GM23338 (cell line): ENCODE measurements around the gene GALC. TPM values are rescaled to one million over a fixed set of nuclear protein-coding genes. Genes with fewer than 3 reads are reported as not detected.

ENCODE experiments used
- ATAC-seq: fragments of 200-7000 bp; cut with Tn5 transposase; 3 replicates; pipeline ENCODE4 v1.9.1; 2020
- DNase-seq: peaks from one replicate; pipeline ENCODE4 v3.0.0-alpha.2; 2015; ENCODE audit warnings: low spot score
- H2AFZ ChIP-seq: fragments of 200-600 bp; sonication (generic); 2 replicates; pipeline ENCODE4 v1.8.0; 2016; ENCODE audit warnings: antibody characterized with exemption, mild to moderate bottlenecking, moderate library complexity
- H3F3A ChIP-seq: fragments of 200-600 bp; sonication (generic); replicated peaks from 2 replicates; pipeline ENCODE4 v1.8.0; 2017; ENCODE audit warnings: antibody characterized with exemption, mixed run types, low read depth
- H3K27ac ChIP-seq: fragments of 200-600 bp; sonication (generic); 2 replicates; pipeline ENCODE4 v1.6.1; 2016; ENCODE audit warnings: low read depth
- H3K27me3 ChIP-seq: fragments of 200-600 bp; sonication (generic); 2 replicates; pipeline ENCODE4 v1.8.0; 2016; ENCODE audit warnings: mild to moderate bottlenecking, mixed run types, moderate library complexity; ENCODE audit not compliant: insufficient read depth
- H3K36me3 ChIP-seq: fragments of 200-600 bp; sonication (generic); 2 replicates; pipeline ENCODE4 v1.8.0; 2016; ENCODE audit warnings: mild to moderate bottlenecking; ENCODE audit not compliant: insufficient read depth
- H3K4me1 ChIP-seq: fragments of 200-600 bp; sonication (generic); 2 replicates; pipeline ENCODE4 v1.8.0; 2016; ENCODE audit warnings: mild to moderate bottlenecking, moderate library complexity; ENCODE audit not compliant: insufficient read depth
- H3K4me2 ChIP-seq: fragments of 200-600 bp; sonication (generic); 2 replicates; pipeline ENCODE4 v1.7.1; 2017; ENCODE audit warnings: mixed run types
- H3K4me3 ChIP-seq: fragments of 200-600 bp; sonication (generic); 2 replicates; pipeline ENCODE4 v1.6.1; 2016; ENCODE audit warnings: mixed run types
- H3K79me2 ChIP-seq: fragments of 200-600 bp; sonication (generic); replicated peaks from 2 replicates; pipeline ENCODE4 v1.8.0; 2017; ENCODE audit warnings: mild to moderate bottlenecking; ENCODE audit not compliant: insufficient read depth
- H3K9me2 ChIP-seq: fragments of 200-600 bp; sonication (generic); 2 replicates; pipeline ENCODE4 v1.8.0; 2017; ENCODE audit not compliant: insufficient read depth
- H4K20me1 ChIP-seq: fragments of 200-600 bp; sonication (generic); replicated peaks from 2 replicates; pipeline ENCODE4 v1.8.0; 2017; ENCODE audit warnings: mild to moderate bottlenecking; ENCODE audit not compliant: insufficient read depth
- H3K27ac Mint-ChIP-seq: 2 replicates; pipeline ENCODE4 v1.8.0; 2020; ENCODE audit warnings: inconsistent platforms, mild to moderate bottlenecking, moderate library complexity, mixed read lengths
- H3K27me3 Mint-ChIP-seq: 3 replicates; pipeline ENCODE4 v1.8.0; 2022; ENCODE audit warnings: low read depth, mild to moderate bottlenecking, moderate library complexity, mixed read lengths, inconsistent platforms; ENCODE audit not compliant: insufficient read depth, poor library complexity
- H3K36me3 Mint-ChIP-seq: 3 replicates; pipeline ENCODE4 v1.8.0; 2021; ENCODE audit warnings: low read depth, mild to moderate bottlenecking, inconsistent platforms, moderate library complexity, mixed read lengths
- H3K4me1 Mint-ChIP-seq: 3 replicates; pipeline ENCODE4 v1.8.0; 2020; ENCODE audit warnings: mild to moderate bottlenecking, inconsistent platforms, mixed read lengths
- H3K4me3 Mint-ChIP-seq: 3 replicates; pipeline ENCODE4 v1.8.0; 2021; ENCODE audit warnings: moderate library complexity, mild to moderate bottlenecking, inconsistent platforms, mixed read lengths
- H3K9me3 Mint-ChIP-seq: 3 replicates; pipeline ENCODE4 v1.8.0; 2020; ENCODE audit warnings: moderate library complexity, mild to moderate bottlenecking, inconsistent platforms, mixed read lengths
- CREB1 ChIP-seq: fragments of 250-450 bp; sonication (Bioruptor Pico); IDR thresholded peaks from 2 replicates; pipeline ENCODE4 v1.5.0; 2020; ENCODE audit warnings: low read depth, mild to moderate bottlenecking, moderate library complexity
- ETS1 ChIP-seq: IDR thresholded peaks from 2 replicates; pipeline ENCODE4 v1.6.1; 2016; ENCODE audit warnings: antibody characterized with exemption
- EZH2 ChIP-seq: fragments of 200-600 bp; sonication (generic); IDR thresholded peaks from one replicate; pipeline ENCODE4 v1.8.0; 2017; ENCODE audit warnings: antibody characterized with exemption, mild to moderate bottlenecking, low read depth; ENCODE audit not compliant: unreplicated experiment
- EZH2phosphoT487 ChIP-seq: fragments of 200-600 bp; sonication (generic); IDR thresholded peaks from one replicate; pipeline ENCODE4 v1.8.1; 2018; ENCODE audit warnings: antibody characterized with exemption; ENCODE audit not compliant: unreplicated experiment
- JUNB ChIP-seq: IDR thresholded peaks from one replicate; pipeline ENCODE4 v1.6.1; 2016; ENCODE audit warnings: antibody characterized with exemption; ENCODE audit not compliant: unreplicated experiment
- NANOG ChIP-seq: IDR thresholded peaks from 2 replicates; pipeline ENCODE4 v1.6.1; 2016; ENCODE audit warnings: antibody characterized with exemption, borderline replicate concordance
- ZNF114 ChIP-seq: fragments of 250-450 bp; sonication (Bioruptor Pico); IDR thresholded peaks from 2 replicates; pipeline ENCODE4 v1.5.0; 2020; ENCODE audit warnings: mild to moderate bottlenecking, moderate library complexity
- polyA plus RNA-seq: library from polyadenylated mRNA; unstranded; fragments of >200 nt; fragmentation: Nextera tagmentation; extraction: Ambion mirVana; gene quantifications from 2 replicates; pipeline ENCODE4 v1.2.1, GENCODE V29; 2016
- total RNA-seq: library from RNA; depleted of rRNA; stranded (reverse); fragments of >200 nt; shearing (Covaris generic); gene quantifications from 2 replicates; pipeline ENCODE4 v1.2.3, GENCODE V29; 2014
- TF ChIP-seq, protein P1 (sequence below): fragments of 250-450 bp; sonication (Bioruptor Pico); IDR thresholded peaks from 2 replicates; pipeline ENCODE4 v1.5.0; 2020; ENCODE audit warnings: mild to moderate bottlenecking, moderate library complexity
- TF ChIP-seq, protein P2 (sequence below), 2 experiments: fragments of 200-600 bp in 1 of 2; sonication (generic) in 1 of 2; conservative IDR thresholded peaks; 2 replicates each; pipeline versions ENCODE4 v1.5.1 to v1.6.1; 2016 to 2017; ENCODE audit warnings: antibody characterized with exemption in 2 of 2, low read depth in 2 of 2, mild to moderate bottlenecking in 2 of 2, moderate library complexity in 1 of 2
- TF ChIP-seq, protein P3 (sequence below): IDR thresholded peaks from one replicate; pipeline ENCODE4 v1.6.1; 2018; ENCODE audit warnings: antibody characterized with exemption; ENCODE audit not compliant: unreplicated experiment

GALC gene
- total and polyA plus RNA-seq, 2 experiments from 2014 or later = 3.4 to 12.9 TPM

GRCh38 chr14:88002421-88003075, 9.6 kb upstream of the GALC start:
- Histone ChIP-seq H3K36me3 (no peaks in the 10 kb centered on the region), H3K79me2 (no peaks in the 10 kb centered on the region), H3K27me3 (no peaks in the 10 kb centered on the region), H3K4me2 (no peak overlapping the region), H3K9me2 (no peaks in the 10 kb centered on the region), H3F3A (no peaks in the 10 kb centered on the region), H3K27ac (no peak overlapping the region), H3K4me1 (no peaks in the 10 kb centered on the region), H4K20me1 (no peaks in the 10 kb centered on the region), H3K4me3 (no peak overlapping the region), H2AFZ (peak overlapping the region; percentile 81)
- no peak for DNase-seq
- H3K27me3 Mint-ChIP-seq = peaks cover 1% of the 10 kb centered on the region
- TF ChIP-seq ZNF114 (CRISPR knock-in tag) = no peak
- TF ChIP-seq, protein P1, sequence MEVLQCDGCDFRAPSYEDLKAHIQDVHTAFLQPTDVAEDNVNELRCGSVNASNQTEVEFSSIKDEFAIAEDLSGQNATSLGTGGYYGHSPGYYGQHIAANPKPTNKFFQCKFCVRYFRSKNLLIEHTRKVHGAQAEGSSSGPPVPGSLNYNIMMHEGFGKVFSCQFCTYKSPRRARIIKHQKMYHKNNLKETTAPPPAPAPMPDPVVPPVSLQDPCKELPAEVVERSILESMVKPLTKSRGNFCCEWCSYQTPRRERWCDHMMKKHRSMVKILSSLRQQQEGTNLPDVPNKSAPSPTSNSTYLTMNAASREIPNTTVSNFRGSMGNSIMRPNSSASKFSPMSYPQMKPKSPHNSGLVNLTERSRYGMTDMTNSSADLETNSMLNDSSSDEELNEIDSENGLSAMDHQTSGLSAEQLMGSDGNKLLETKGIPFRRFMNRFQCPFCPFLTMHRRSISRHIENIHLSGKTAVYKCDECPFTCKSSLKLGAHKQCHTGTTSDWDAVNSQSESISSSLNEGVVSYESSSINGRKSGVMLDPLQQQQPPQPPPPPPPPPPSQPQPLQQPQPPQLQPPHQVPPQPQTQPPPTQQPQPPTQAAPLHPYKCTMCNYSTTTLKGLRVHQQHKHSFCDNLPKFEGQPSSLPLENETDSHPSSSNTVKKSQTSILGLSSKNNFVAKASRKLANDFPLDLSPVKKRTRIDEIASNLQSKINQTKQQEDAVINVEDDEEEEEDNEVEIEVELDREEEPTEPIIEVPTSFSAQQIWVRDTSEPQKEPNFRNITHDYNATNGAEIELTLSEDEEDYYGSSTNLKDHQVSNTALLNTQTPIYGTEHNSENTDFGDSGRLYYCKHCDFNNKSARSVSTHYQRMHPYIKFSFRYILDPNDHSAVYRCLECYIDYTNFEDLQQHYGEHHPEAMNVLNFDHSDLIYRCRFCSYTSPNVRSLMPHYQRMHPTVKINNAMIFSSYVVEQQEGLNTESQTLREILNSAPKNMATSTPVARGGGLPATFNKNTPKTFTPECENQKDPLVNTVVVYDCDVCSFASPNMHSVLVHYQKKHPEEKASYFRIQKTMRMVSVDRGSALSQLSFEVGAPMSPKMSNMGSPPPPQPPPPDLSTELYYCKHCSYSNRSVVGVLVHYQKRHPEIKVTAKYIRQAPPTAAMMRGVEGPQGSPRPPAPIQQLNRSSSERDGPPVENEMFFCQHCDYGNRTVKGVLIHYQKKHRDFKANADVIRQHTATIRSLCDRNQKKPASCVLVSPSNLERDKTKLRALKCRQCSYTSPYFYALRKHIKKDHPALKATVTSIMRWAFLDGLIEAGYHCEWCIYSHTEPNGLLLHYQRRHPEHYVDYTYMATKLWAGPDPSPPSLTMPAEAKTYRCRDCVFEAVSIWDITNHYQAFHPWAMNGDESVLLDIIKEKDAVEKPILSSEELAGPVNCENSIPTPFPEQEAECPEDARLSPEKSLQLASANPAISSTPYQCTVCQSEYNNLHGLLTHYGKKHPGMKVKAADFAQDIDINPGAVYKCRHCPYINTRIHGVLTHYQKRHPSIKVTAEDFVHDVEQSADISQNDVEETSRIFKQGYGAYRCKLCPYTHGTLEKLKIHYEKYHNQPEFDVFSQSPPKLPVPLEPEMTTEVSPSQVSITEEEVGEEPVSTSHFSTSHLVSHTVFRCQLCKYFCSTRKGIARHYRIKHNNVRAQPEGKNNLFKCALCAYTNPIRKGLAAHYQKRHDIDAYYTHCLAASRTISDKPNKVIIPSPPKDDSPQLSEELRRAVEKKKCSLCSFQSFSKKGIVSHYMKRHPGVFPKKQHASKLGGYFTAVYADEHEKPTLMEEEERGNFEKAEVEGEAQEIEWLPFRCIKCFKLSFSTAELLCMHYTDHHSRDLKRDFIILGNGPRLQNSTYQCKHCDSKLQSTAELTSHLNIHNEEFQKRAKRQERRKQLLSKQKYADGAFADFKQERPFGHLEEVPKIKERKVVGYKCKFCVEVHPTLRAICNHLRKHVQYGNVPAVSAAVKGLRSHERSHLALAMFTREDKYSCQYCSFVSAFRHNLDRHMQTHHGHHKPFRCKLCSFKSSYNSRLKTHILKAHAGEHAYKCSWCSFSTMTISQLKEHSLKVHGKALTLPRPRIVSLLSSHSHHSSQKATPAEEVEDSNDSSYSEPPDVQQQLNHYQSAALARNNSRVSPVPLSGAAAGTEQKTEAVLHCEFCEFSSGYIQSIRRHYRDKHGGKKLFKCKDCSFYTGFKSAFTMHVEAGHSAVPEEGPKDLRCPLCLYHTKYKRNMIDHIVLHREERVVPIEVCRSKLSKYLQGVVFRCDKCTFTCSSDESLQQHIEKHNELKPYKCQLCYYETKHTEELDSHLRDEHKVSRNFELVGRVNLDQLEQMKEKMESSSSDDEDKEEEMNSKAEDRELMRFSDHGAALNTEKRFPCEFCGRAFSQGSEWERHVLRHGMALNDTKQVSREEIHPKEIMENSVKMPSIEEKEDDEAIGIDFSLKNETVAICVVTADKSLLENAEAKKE (CRISPR knock-in tag) = no peak
- TF ChIP-seq JUNB = no peak
- TF ChIP-seq EZH2phosphoT487 = no peak
- TF ChIP-seq CREB1 (CRISPR knock-in tag) = no peak
- TF ChIP-seq EZH2 = no peak
- no peak for TF ChIP-seq ETS1
- TF ChIP-seq, protein P2, sequence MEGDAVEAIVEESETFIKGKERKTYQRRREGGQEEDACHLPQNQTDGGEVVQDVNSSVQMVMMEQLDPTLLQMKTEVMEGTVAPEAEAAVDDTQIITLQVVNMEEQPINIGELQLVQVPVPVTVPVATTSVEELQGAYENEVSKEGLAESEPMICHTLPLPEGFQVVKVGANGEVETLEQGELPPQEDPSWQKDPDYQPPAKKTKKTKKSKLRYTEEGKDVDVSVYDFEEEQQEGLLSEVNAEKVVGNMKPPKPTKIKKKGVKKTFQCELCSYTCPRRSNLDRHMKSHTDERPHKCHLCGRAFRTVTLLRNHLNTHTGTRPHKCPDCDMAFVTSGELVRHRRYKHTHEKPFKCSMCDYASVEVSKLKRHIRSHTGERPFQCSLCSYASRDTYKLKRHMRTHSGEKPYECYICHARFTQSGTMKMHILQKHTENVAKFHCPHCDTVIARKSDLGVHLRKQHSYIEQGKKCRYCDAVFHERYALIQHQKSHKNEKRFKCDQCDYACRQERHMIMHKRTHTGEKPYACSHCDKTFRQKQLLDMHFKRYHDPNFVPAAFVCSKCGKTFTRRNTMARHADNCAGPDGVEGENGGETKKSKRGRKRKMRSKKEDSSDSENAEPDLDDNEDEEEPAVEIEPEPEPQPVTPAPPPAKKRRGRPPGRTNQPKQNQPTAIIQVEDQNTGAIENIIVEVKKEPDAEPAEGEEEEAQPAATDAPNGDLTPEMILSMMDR (conservative IDR thresholded peaks at IDR 0.05; ENCODE audit: low read depth in 2 of 2) = no peak
- TF ChIP-seq, protein P3, sequence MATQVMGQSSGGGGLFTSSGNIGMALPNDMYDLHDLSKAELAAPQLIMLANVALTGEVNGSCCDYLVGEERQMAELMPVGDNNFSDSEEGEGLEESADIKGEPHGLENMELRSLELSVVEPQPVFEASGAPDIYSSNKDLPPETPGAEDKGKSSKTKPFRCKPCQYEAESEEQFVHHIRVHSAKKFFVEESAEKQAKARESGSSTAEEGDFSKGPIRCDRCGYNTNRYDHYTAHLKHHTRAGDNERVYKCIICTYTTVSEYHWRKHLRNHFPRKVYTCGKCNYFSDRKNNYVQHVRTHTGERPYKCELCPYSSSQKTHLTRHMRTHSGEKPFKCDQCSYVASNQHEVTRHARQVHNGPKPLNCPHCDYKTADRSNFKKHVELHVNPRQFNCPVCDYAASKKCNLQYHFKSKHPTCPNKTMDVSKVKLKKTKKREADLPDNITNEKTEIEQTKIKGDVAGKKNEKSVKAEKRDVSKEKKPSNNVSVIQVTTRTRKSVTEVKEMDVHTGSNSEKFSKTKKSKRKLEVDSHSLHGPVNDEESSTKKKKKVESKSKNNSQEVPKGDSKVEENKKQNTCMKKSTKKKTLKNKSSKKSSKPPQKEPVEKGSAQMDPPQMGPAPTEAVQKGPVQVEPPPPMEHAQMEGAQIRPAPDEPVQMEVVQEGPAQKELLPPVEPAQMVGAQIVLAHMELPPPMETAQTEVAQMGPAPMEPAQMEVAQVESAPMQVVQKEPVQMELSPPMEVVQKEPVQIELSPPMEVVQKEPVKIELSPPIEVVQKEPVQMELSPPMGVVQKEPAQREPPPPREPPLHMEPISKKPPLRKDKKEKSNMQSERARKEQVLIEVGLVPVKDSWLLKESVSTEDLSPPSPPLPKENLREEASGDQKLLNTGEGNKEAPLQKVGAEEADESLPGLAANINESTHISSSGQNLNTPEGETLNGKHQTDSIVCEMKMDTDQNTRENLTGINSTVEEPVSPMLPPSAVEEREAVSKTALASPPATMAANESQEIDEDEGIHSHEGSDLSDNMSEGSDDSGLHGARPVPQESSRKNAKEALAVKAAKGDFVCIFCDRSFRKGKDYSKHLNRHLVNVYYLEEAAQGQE = no peak
- TF ChIP-seq NANOG = no peak
- no peak overlapping the region for H3K27ac Mint-ChIP-seq
- peaks cover 7% of the 10 kb centered on the region; the same call in 2 of the 3 replicates for H3K4me1 Mint-ChIP-seq
- H3K36me3 Mint-ChIP-seq = no peaks in the 10 kb centered on the region
- no peaks in the 10 kb centered on the region for H3K9me3 Mint-ChIP-seq
- no peak overlapping the region for H3K4me3 Mint-ChIP-seq
- ATAC-seq = no peak
